ENCODE data around the gene CAMK4. TPM values are rescaled to one million over a fixed set of nuclear protein-coding genes. Genes with fewer than 3 reads are reported as not detected.

CAMK4 gene
- total RNA-seq, 1 donor from 2014 or later: 11.2 TPM

GRCh38 chr5:111385970-111386831 is 162.0 kb downstream of the CAMK4 start:
- H3K36me3 Mint-ChIP-seq: no peaks in the 10 kb centered on the region
- no peak overlapping the region for H3K4me3 Mint-ChIP-seq
- peaks cover 8% of the 10 kb centered on the region for H3K4me1 Mint-ChIP-seq (ENCODE audit: unreplicated experiment)
- no peak for DNase-seq (ENCODE audit: extremely low spot score, unreplicated experiment)
- H3K9me3 Mint-ChIP-seq: no peaks in the 10 kb centered on the region
- no peak for TF ChIP-seq CTCF (conservative IDR thresholded peaks at IDR 0.05)
- H3K27me3 Mint-ChIP-seq: no peaks in the 10 kb centered on the region
- H3K27ac Mint-ChIP-seq: no peak overlapping the region

DNA sequence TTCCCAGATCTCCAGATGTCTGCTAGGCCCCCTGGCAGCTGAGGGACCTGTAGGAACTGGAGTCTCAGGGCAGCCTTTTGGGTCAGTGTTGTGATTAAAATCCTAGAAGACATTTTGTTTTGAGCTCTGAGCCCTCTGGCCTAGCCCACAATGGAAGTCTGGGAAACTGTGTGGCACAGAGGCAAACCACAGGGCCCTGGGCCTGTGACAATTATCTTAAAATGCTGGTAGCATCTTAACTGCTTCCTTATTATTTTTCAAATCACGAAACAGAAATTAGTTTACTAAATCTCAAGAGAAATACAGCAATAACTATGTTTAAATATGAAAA is 162.6 kb downstream of the CAMK4 start:
- peaks cover 8% of the 10 kb centered on the region for H3K4me1 Mint-ChIP-seq (ENCODE audit: unreplicated experiment)

DNA sequence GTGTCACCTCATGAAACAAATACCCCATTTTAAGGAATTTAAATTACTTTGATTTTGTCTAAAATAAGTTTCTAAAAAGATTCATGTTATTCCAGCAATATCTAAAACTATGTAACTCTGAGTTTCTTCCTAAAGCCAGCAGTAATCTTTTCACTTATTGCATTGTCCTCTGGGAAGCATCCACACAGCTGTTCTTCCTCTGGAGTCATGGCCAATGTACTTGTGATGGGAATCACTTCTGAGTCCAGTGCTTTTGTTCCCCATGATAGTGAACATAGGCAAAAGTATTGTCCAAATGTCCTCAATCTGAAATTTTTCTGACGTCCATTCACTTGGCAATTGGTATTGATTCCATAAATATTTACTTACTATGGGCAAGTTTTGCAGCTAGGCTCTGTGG is 163.2 kb downstream of the CAMK4 start:
- Mint-ChIP-seq H3K36me3 (no peaks in the 10 kb centered on the region), H3K9me3 (no peaks in the 10 kb centered on the region), H3K27ac (no peak overlapping the region), H3K4me3 (no peak overlapping the region), H3K4me1 (ENCODE audit: unreplicated experiment) (peaks cover 8% of the 10 kb centered on the region), H3K27me3 (no peaks in the 10 kb centered on the region)
- no peak for DNase-seq (ENCODE audit: extremely low spot score, unreplicated experiment)
- TF ChIP-seq CTCF (conservative IDR thresholded peaks at IDR 0.05): no peak

More for the DNA sequence above, 162.6 kb downstream of the CAMK4 start:
- no peaks in the 10 kb centered on the region for H3K27me3 Mint-ChIP-seq
- no peak for TF ChIP-seq CTCF (conservative IDR thresholded peaks at IDR 0.05)
- H3K27ac Mint-ChIP-seq: no peak overlapping the region
- no peak for DNase-seq (ENCODE audit: extremely low spot score, unreplicated experiment)
- no peaks in the 10 kb centered on the region for H3K9me3 Mint-ChIP-seq
- no peaks in the 10 kb centered on the region for H3K36me3 Mint-ChIP-seq
- H3K4me3 Mint-ChIP-seq: no peak overlapping the region

DNA sequence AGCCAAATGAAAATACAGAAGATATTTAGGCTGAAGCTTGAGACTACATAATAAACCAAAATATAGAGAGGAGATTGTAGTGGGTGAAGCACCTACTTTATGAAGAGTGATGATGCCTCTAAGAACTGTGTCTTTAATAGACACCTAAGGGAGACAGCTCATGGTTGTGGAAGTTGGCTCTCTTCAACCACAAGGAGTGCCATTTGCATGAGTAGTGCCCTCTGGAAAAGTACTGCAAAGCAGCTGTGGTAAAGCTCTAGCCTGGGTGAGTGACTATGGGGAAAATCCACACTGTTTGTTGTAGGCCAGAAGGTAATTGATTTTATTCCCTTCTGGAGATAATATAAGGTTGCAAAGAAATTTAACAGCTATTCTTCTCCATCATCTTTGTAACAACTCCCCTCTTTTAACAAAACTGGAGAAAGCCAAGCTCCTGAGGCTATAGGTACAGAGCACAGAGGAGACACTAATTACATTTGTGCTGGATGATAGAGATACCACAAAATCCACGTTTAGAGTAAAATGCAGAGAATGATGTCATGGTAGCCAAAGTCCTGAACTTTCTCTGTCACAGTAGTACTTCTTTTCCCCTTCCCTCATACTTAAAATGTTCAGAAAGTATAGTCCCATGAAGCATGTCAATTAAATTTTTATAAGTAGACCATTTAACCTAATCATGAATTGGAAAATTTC is 165.4 kb downstream of the CAMK4 start:
- Mint-ChIP-seq H3K4me1 (ENCODE audit: unreplicated experiment) (peaks cover 8% of the 10 kb centered on the region), H3K9me3 (no peaks in the 10 kb centered on the region), H3K36me3 (no peaks in the 10 kb centered on the region), H3K27ac (no peak overlapping the region), H3K27me3 (no peaks in the 10 kb centered on the region), H3K4me3 (no peak overlapping the region)
- no peak for TF ChIP-seq CTCF (conservative IDR thresholded peaks at IDR 0.05)
- no peak for DNase-seq (ENCODE audit: extremely low spot score, unreplicated experiment)

DNA sequence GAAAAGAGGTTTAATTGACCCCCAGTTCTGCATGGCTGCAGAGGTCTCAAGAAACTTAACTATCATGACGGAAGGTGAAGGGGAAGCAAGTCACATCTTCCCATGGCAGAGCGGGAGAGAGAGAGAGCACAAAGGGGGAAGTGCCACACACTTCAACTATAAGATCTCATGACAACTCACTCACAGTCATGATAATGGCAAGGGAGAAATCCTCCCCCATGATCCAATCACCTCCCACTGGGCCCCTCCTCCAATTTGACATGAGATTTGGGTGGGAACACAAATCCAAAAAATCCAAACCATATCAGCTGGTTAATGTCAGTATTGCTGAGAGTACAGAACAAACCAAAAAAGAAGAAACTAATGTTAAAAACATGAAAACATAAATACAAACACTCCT is 168.0 kb downstream of the CAMK4 start:
- Mint-ChIP-seq H3K27ac (no peak overlapping the region), H3K9me3 (no peaks in the 10 kb centered on the region), H3K4me1 (ENCODE audit: unreplicated experiment) (no peaks in the 10 kb centered on the region), H3K27me3 (no peaks in the 10 kb centered on the region), H3K36me3 (no peaks in the 10 kb centered on the region), H3K4me3 (no peak overlapping the region)
- TF ChIP-seq CTCF (conservative IDR thresholded peaks at IDR 0.05): no peak
- DNase-seq (ENCODE audit: extremely low spot score, unreplicated experiment): no peak

Measured in type B pancreatic cell (in vitro differentiated cells).